NCI-H748 (cell line): ENCODE measurements around the gene RRM2.

Experiments used
- DNase-seq: peaks from one replicate; lab custom pipeline; 2025; ENCODE audit not compliant: unreplicated experiment; lab: John Stamatoyannopoulos, UW

The RRM2 gene

DNA sequence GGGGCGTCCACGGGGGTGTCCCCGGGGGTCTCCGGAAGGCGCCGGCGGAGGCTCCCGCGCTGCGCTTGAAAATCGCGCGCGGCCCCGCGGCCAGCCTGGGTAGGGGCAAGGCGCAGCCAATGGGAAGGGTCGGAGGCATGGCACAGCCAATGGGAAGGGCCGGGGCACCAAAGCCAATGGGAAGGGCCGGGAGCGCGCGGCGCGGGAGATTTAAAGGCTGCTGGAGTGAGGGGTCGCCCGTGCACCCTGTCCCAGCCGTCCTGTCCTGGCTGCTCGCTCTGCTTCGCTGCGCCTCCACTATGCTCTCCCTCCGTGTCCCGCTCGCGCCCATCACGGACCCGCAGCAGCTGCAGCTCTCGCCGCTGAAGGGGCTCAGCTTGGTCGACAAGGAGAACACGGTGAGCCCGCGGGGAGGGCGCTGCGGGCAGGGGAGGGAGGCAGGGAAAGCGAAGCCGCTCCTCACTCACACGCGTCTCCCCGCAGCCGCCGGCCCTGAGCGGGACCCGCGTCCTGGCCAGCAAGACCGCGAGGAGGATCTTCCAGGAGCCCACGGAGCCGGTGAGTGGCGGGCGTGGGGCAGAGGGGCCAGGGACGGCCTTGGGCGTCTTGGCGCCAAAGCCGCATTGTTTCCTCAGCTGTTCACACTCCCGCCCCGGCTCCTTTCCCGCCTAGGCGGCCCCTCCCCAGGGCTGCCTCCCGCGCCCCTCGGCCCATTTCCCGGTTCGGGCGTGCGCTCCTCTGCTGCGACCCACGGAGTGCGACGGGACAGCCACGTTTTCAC lies at the start of gene RRM2:
Gene RRM2, plus strand, starts transcription at position 240 of the 781 bp plus-strand sequence. Its CDS starts 60 bp downstream, at position 300.
- peak; percentile 97 for DNase-seq

DNA sequence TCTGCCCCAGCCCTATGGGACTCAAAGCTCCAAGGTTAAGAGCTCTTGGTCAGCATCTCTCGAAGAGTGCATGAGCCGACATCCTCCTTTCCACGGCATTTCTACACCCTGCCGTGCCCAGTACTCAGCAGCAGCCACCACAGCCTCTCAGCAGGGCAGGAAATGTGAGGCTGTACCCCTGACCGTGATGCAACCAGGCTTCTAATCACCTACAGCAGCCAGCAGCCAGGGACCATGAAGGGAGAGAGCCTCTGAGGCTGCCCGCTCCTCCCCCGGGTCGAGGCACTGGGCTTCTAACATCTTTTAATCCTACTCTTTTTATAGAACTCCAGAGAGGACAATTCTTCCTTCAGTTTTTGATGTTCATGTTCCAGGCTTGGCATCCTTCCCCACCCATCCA lies 48.8 kb upstream of the RRM2 start:
- no peak for DNase-seq

DNA sequence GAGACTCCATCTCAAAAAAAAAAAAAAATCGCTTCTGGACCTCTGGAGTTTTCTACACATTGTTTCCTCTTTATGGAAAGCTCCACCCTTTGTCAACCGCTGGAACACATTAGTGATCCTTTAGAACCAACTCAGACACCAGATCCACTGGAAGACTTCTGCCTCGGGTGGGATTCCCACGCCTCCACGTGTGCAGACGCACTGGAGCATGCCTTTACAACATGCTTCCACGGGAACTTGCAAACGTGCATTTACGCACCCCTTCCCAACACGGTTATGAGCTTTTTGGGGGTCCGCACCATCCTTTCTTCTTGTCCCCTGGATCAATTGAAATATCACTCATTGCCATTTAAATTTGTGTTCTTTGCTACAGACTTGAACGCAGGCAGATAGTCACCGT lies 47.4 kb upstream of the RRM2 start:
- no peak for DNase-seq

GRCh38 chr2:10075571-10076209 lies 46.8 kb upstream of the RRM2 start:
- DNase-seq = no peak

GRCh38 chr2:10076511-10076910 lies 46.0 kb upstream of the RRM2 start:
- no peak for DNase-seq

DNA sequence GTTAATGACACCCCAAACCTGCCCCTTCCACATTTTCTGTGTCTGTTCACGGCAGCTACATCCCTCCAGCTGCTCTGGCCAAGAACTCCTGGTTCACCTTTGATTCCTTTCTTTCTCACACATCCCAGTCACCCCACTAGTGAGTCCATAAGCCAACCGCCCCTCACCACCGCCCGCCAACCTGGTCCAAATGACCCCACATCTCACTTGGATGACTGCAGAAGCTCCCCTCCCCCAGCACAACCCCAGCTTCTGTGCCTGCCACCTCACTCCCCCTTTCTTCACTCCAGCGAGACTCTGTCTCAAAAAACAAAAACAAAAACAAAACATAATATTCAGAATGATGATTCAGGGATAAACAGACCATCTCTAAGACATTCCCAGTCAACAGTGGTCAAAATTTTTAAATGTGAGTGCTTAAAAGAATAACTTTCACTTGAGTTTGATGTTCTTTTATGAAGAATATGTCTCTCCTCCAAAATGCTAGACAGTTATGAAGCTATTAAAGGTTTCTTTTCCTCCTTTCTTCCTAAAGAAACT lies 45.5 kb upstream of the RRM2 start:
- DNase-seq = no peak

DNA sequence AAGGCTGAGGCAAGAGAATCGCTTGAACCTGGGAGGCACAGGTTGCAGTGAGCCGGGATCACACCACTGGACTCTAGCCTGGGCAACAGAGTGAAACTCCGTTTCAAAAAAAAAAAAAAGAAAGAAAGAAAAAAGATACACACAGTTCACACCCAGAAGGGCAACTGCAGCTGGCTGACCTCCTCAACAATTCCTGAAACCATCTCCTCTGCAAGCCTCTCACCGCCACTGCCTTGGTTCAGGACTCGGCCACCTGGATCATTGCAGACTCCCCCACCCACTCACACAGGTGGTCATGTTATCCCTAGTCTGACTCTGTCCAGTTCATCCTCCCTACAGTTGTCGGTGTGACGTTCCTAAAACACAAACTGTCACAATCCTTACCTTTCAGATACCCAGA lies 44.5 kb upstream of the RRM2 start:
- no peak for DNase-seq

DNA sequence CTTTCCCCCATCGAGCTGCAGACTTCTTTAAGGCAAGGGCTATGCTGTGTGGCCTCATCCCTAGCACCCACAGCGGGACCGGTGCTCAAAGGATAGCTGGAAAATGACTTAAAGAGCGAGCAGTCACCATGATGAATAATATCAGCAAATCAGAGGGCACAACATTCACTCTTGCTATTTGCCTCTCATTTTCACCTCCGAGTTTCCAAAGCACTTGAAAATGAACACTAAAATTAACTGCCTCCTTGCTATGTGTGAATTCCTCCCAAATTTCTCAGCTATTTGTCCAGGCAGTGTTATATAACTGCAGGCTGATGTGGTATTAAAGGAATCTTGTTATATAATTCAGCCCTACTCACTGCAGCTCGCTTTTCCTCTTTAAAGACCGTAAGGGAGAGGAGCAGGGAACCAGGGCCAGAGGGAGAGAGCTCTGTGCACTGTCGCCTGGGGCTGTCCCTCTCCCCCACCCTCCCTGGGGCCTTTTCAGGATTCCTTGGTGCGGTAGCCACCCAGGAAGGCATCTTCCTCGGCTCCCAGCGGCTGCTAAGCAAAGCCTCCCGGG lies 43.8 kb upstream of the RRM2 start:
- no peak for DNase-seq

- DNase-seq = peak; percentile 66
These were observed 43.2 kb upstream of the RRM2 start for GRCh38 chr2:10079266-10079869.

GRCh38 chr2:10079870-10080535 lies 42.5 kb upstream of the RRM2 start, which contains the start of gene CYS1:
Gene CYS1 (minus strand): TSS chr2:10080411. CDS start chr2:10080223, 188 bp downstream.
- peak; percentile 50 for DNase-seq

DNA sequence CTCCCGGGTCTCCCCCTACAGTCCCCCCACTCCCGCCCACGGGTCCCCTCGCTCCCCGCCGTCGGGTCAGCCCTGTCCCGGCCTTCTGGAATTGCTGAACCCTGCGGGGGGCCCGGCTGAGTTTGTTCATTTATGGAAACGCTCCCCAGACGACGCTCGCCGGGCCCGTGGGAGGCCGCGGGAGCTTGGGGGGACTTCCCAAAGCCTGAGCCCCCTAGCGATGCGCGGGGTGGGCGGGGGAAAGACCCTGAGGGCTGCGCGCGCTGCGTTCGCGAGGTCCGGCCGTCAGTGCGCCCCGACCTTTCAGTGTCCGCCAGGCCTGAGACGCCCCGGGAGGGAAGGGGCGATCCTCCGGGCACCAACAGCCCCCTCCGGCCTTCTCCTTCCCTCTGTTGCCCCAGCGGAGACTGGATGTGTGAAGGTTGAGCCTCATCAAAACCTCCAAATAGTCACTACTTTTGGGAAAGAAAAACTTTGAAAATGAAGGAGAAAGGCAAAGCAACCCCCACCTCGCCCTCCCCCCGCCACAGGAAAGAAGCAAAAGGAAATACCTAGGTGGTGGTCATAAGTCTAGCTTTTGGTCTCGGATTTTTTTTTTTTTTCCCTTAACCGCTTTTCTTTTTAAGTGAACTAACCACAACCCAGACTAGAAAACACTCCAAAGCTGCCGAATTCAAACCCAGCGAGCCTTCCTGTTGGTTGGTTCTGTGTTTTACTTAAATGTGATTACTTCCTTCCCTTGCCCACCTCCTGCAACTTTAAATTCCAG lies 41.8 kb upstream of the RRM2 start:
- peak; percentile 26 for DNase-seq

DNA sequence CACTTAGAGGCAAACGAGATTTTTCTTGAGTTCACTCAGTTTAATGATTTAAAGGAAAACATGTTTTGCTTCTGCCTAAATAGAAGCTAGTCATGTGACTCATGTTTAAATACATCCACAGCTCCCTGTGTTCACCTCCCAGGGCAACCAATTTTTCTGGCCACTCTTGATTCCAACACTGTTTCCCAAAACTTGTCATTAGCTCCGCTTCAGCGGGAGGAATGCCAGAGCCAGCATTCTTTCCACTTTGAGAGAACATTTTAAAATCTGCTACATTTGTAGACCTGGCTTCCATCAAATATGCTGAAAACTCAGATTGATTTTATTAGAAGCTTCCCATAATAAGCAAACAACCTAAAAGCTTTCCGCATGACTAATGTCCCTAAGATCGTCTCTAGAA lies 39.5 kb upstream of the RRM2 start:
- no peak for DNase-seq

DNA sequence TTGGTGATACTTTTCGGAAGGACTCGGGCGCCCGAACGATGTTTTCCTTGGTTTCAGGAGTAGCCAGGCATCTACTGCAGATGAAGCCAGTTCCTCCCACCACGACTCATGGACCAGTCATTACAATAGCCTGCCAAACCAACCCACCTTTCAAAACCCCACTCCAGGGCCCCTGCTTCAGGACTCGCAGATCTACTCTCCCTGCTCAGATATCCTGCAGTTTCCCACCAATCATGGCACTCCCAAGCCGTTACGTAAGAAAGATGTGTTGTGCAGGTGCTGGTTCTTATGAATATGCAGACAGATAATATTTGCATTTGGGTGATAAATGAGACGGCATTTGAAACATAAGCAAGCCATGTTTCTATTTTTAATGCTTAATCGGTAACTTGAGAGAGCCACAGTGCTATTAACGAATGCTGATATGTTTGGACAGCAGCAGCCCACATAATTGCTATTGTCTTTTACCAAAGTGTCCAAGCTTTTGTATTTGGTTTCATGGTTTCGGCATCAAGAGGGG lies 38.8 kb upstream of the RRM2 start:
- DNase-seq = peak; percentile 82

DNA sequence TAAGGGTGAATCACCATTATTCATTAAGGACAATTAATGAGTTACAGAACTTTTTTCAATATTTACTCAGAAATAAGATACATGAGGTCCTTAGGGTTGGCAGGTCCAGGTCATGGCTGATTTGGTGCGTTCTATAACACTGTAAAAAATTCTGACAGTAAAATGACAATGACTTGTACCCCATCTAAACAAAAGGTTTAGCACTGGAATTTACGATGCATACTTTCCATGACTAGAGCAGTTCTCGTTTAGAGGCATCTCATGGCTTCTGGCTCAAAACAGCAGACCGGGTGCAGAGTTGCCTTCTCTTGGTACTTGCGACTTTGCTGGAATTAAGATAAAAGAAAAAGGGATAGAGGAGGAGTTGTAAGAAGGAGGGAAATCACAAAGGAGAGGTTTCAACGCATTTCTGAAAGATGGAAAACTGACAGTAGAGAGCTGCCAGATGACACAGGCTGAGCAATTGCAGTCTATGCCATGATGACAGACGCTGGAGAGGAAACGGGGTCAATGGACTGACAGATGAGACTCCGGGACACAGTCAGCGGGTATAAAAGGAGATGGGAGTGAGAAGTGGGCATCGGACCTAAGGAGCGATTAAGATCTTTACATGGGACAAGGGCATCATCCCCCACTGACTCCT lies 38.2 kb upstream of the RRM2 start:
- no peak for DNase-seq

DNA sequence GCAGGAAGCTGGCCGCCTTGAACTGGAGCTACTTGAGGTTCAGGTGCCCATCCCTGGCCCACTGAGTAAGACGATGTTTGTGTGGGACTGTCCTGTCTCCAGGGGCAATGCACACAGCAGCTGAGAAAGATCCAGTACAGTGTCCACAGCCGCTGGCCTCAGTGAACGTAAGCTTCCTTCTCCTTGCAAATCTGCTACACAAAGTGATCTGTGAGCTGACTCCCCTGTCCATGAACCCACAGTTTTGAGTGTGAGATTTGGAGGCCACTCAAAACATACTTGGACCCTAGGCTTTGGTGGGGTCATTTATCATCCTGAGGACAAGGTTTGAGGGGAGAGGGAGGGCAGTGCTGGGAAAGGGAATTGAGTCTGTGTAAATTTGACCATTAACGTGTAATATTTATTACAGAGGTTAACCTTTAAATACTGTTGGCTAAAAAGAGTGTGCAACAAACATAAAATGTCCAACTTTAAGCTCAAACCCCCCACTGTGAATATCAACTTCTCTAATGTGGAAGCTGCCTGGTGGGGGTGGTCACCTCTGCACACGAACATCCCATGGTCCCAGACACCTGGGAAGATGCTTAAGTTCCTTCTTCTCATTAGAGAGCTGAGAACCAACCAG lies 37.4 kb upstream of the RRM2 start:
- DNase-seq = no peak

- no peak for DNase-seq
These were observed 36.9 kb upstream of the RRM2 start for GRCh38 chr2:10085668-10086059.

DNA sequence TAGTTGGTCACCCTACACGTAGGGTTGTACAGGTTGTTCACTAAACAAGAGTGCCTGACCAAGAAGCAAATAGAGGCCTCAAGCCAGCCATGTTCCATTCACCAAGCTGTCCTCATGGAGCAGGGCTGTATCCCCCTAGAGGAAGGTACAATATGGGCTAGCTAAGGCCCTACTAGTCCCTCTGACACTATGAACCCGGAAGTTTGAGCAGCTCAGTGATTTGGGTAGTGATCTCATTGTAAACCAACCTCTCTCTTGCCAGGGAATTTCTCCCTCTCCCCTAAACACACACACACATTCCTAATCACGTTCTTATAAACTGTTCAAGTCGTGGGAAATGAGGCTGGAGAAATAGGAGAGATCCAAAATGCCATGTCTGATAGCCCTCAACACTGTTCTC lies 35.6 kb upstream of the RRM2 start:
- no peak for DNase-seq

DNA sequence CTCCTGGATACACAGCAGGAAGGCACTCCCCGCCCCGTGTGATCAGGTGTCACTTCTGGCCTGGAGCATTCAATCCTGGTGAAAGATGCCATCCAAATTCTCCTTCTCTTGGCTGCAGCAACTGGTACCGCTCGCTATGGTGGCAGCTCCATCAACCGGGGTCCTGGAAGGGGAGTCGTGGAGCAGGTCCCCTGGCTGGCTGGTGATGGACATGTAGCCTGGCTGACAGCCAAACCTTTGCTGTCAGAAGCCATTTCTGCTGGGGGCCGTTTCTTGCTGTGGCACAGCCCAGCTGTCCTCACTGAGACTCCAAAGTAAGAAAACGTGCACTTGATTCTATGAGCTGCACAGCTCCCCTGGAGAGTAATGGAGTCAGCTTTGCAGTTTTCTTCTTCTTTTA lies 35.2 kb upstream of the RRM2 start:
- DNase-seq = no peak

- no peak for DNase-seq
These were observed 32.9 kb upstream of the RRM2 start for GRCh38 chr2:10089565-10090190.
